IMR-90 (cell line): ENCODE data around the gene KIAA1328. TPM values are rescaled to one million over a fixed set of nuclear protein-coding genes. Genes with fewer than 3 reads are reported as not detected.

ENCODE experiments used
- ATAC-seq: fragments of 200-7000 bp; cut with Tn5 transposase; 2 replicates; pipeline ENCODE4 v1.9.1; 2020; ENCODE audit warnings: low read depth, mild to moderate bottlenecking, moderate library complexity
- BruUV-seq: library from RNA; stranded (reverse); fragments of 400-500 nt; replicated peaks from 2 replicates; lab custom pipeline; 2021; lab: Mats Ljungman, UMichigan
- CTCF ChIA-PET: fragments of 300-600 bp; formaldehyde crosslinking; extraction: SDS; loops from one replicate; lab custom pipeline; 2021; ENCODE audit warnings: antibody characterized with exemption; lab: Yijun Ruan, JAX
- POLR2A ChIA-PET: fragments of 300-600 bp; sonication (Branson Sonifier 250); formaldehyde crosslinking; loops from one replicate; lab custom pipeline; 2022; ENCODE audit warnings: antibody characterized with exemption; ENCODE audit not compliant: unreplicated experiment; lab: Charles Lee
- DNase-seq: peaks from one replicate; pipeline ENCODE4 v3.0.0; 2013
- H2AFZ ChIP-seq: replicated peaks from 2 replicates; pipeline ENCODE3; 2013; ENCODE audit warnings: low read length, mild to moderate bottlenecking; ENCODE audit not compliant: poor library complexity
- H2AK5ac ChIP-seq: 2 replicates; pipeline ENCODE4 v1.6.1; 2013; ENCODE audit warnings: low read depth, low read length, inconsistent platforms
- H2AK9ac ChIP-seq: replicated peaks from 2 replicates; pipeline ENCODE3; 2013; ENCODE audit warnings: mild to moderate bottlenecking, low read depth, low read length, moderate library complexity; ENCODE audit not compliant: poor library complexity
- H2BK120ac ChIP-seq: 2 replicates; pipeline ENCODE4 v1.6.1; 2013; ENCODE audit warnings: low read depth, low read length, inconsistent platforms
- H2BK15ac ChIP-seq: 3 replicates; pipeline ENCODE4 v1.6.1; 2013; ENCODE audit warnings: low read depth, low read length, inconsistent platforms
- H2BK20ac ChIP-seq: 2 replicates; pipeline ENCODE4 v1.6.1; 2013; ENCODE audit warnings: low read depth, mild to moderate bottlenecking, inconsistent platforms, low read length, moderate library complexity
- H2BK5ac ChIP-seq: 2 replicates; pipeline ENCODE4 v1.6.1; 2013; ENCODE audit warnings: mild to moderate bottlenecking, low read depth, low read length, inconsistent platforms; ENCODE audit not compliant: poor library complexity, severe bottlenecking
- H3K14ac ChIP-seq: replicated peaks from 2 replicates; pipeline ENCODE4 v1.6.1; 2013; ENCODE audit warnings: low read depth, low read length, inconsistent platforms
- H3K18ac ChIP-seq: 2 replicates; pipeline ENCODE4 v1.6.1; 2013; ENCODE audit warnings: low read depth, low read length, control low read depth
- H3K23ac ChIP-seq: 2 replicates; pipeline ENCODE4 v1.6.1; 2013; ENCODE audit warnings: low read depth, low read length, inconsistent platforms
- H3K27ac ChIP-seq: 2 replicates; pipeline ENCODE4 v1.5.1; 2013; ENCODE audit warnings: mild to moderate bottlenecking, control low read depth, low read length; ENCODE audit not compliant: insufficient read depth
- H3K27me3 ChIP-seq: 2 replicates; pipeline ENCODE4 v1.6.1; 2013; ENCODE audit warnings: low read length; ENCODE audit not compliant: control insufficient read depth, insufficient read depth
- H3K36me3 ChIP-seq: 2 replicates; pipeline ENCODE4 v1.6.1; 2013; ENCODE audit warnings: low read length, mixed read lengths; ENCODE audit not compliant: control insufficient read depth, insufficient read depth
- H3K4ac ChIP-seq: 2 replicates; pipeline ENCODE4 v1.6.1; 2013; ENCODE audit warnings: low read depth, low read length, inconsistent platforms
- H3K4me1 ChIP-seq: 2 replicates; pipeline ENCODE4 v1.6.1; 2013; ENCODE audit warnings: low read length, mixed read lengths; ENCODE audit not compliant: control insufficient read depth, insufficient read depth
- H3K4me2 ChIP-seq: 2 replicates; pipeline ENCODE4 v1.6.1; 2013; ENCODE audit warnings: low read depth, mild to moderate bottlenecking, control low read depth, low read length, moderate library complexity
- H3K4me3 ChIP-seq: 2 replicates; pipeline ENCODE4 v1.5.1; 2013; ENCODE audit warnings: low read depth, mild to moderate bottlenecking, control low read depth, low read length, moderate library complexity; ENCODE audit not compliant: insufficient read depth
- H3K56ac ChIP-seq: 2 replicates; pipeline ENCODE4 v1.6.1; 2013; ENCODE audit warnings: low read length, inconsistent platforms; ENCODE audit not compliant: insufficient read depth; ENCODE audit errors: extremely low read depth
- H3K79me1 ChIP-seq, 2 experiments: 2 replicates each; pipeline ENCODE4 v1.6.1; 2013; ENCODE audit warnings: low read length in 2 of 2, inconsistent platforms in 1 of 2, low read depth in 1 of 2
- H3K9ac ChIP-seq: 2 replicates; pipeline ENCODE4 v1.6.1; 2013; ENCODE audit warnings: low read depth, low read length, control low read depth
- H3K9me1 ChIP-seq: 2 replicates; pipeline ENCODE4 v1.6.1; 2013; ENCODE audit warnings: low read length, inconsistent platforms; ENCODE audit not compliant: insufficient read depth
- H3K9me3 ChIP-seq: 2 replicates; pipeline ENCODE4 v1.6.1; 2013; ENCODE audit warnings: low read length; ENCODE audit not compliant: control insufficient read depth, insufficient read depth
- H4K20me1 ChIP-seq: 2 replicates; pipeline ENCODE4 v1.6.1; 2013; ENCODE audit warnings: low read length, inconsistent platforms; ENCODE audit not compliant: insufficient read depth
- H4K5ac ChIP-seq: 2 replicates; pipeline ENCODE4 v1.6.1; 2013; ENCODE audit warnings: mild to moderate bottlenecking, low read depth, low read length, control low read depth
- H4K8ac ChIP-seq, 2 experiments: 2 replicates each; pipeline ENCODE4 v1.6.1; 2013; ENCODE audit warnings: low read depth in 2 of 2, low read length in 2 of 2, control low read depth in 1 of 2, inconsistent platforms in 1 of 2
- H4K91ac ChIP-seq: 2 replicates; pipeline ENCODE4 v1.6.1; 2013; ENCODE audit warnings: low read depth, low read length, inconsistent platforms; ENCODE audit not compliant: insufficient read depth
- BHLHE40 ChIP-seq: fragments of 150-350 bp; IDR thresholded peaks from 2 replicates; pipeline ENCODE4 v1.6.1; 2016; ENCODE audit warnings: mild to moderate bottlenecking, low read depth, low read length
- CEBPB ChIP-seq: IDR thresholded peaks from 2 replicates; pipeline ENCODE4 v1.6.1; 2012; ENCODE audit warnings: low read depth, low read length, improper control_type of control experiment
- CHD1 ChIP-seq: IDR thresholded peaks from 2 replicates; pipeline ENCODE4 v1.6.1; 2012; ENCODE audit warnings: low read depth, low read length, improper control_type of control experiment
- CTCF ChIP-seq: conservative IDR thresholded peaks from 2 replicates; pipeline ENCODE4 v1.5.1; 2012; ENCODE audit warnings: mild to moderate bottlenecking, low read depth, low read length, improper control_type of control experiment
- ELK1 ChIP-seq: fragments of 150-350 bp; IDR thresholded peaks from 2 replicates; pipeline ENCODE4 v1.6.1; 2016; ENCODE audit warnings: low read depth, mild to moderate bottlenecking, low read length, moderate library complexity, borderline replicate concordance
- FOS ChIP-seq: fragments of 150-350 bp; IDR thresholded peaks from 2 replicates; pipeline ENCODE4 v1.6.1; 2016; ENCODE audit warnings: low read depth, low read length
- MAFK ChIP-seq: IDR thresholded peaks from 2 replicates; pipeline ENCODE4 v1.6.1; 2012; ENCODE audit warnings: low read depth, low read length, improper control_type of control experiment
- MAZ ChIP-seq: IDR thresholded peaks from 2 replicates; pipeline ENCODE4 v1.6.1; 2012; ENCODE audit warnings: low read depth, mild to moderate bottlenecking, low read length, improper control_type of control experiment, moderate library complexity, borderline replicate concordance
- MXI1 ChIP-seq: IDR thresholded peaks from 2 replicates; pipeline ENCODE4 v1.6.1; 2012; ENCODE audit warnings: low read depth, mild to moderate bottlenecking, low read length, moderate library complexity, borderline replicate concordance
- NFE2L2 ChIP-seq: fragments of 150-350 bp; IDR thresholded peaks from 2 replicates; pipeline ENCODE4 v1.6.1; 2016; ENCODE audit warnings: low read depth, mild to moderate bottlenecking, low read length
- POLR2A ChIP-seq: IDR thresholded peaks from 2 replicates; pipeline ENCODE4 v1.6.1; 2012; ENCODE audit warnings: mild to moderate bottlenecking, low read depth, low read length
- RAD21 ChIP-seq: IDR thresholded peaks from 2 replicates; pipeline ENCODE4 v1.6.1; 2012; ENCODE audit warnings: low read length, improper control_type of control experiment
- RCOR1 ChIP-seq: IDR thresholded peaks from 2 replicates; pipeline ENCODE4 v1.6.1; 2012; ENCODE audit warnings: mild to moderate bottlenecking, low read length, improper control_type of control experiment; ENCODE audit not compliant: insufficient replicate concordance
- RFX5 ChIP-seq: IDR thresholded peaks from 2 replicates; pipeline ENCODE4 v1.8.0; 2012; ENCODE audit warnings: low read depth, mild to moderate bottlenecking, low read length, moderate library complexity
- SMC3 ChIP-seq: fragments of 150-350 bp; IDR thresholded peaks from 2 replicates; pipeline ENCODE4 v1.6.1; 2016; ENCODE audit warnings: low read depth, mild to moderate bottlenecking, antibody characterized with exemption, low read length, moderate library complexity
- USF2 ChIP-seq: fragments of 150-350 bp; IDR thresholded peaks from 2 replicates; pipeline ENCODE4 v1.6.1; 2017; ENCODE audit warnings: mild to moderate bottlenecking, antibody characterized with exemption, low read length, low read depth
- WGBS, 2 experiments: methylation state at CpG; one replicate each; pipeline versions ENCODE4 v1.1.5 to v1.1.7; 2013; ENCODE audit warnings: missing lambda C conversion rate in 2 of 2; ENCODE audit not compliant: insufficient read length in 1 of 2; ENCODE audit errors: extremely low coverage in 2 of 2; 5-methylcytosine and 5-hydroxymethylcytosine counted together
- dilution Hi-C: fragments of 300-500 bp; cut with HindIII; formaldehyde crosslinking; loops from one replicate; pipeline ENCODE4 v1.14.3; 2018; ENCODE audit warnings: low sequenced_read_pairs; ENCODE audit not compliant: unreplicated experiment
- in situ Hi-C: fragments of 300-500 bp; cut with MboI; formaldehyde crosslinking; loops from 3 replicates; pipeline ENCODE4 v1.14.3; 2019; ENCODE audit warnings: low sequenced_read_pairs, inconsistent platforms, mixed read lengths
- intact Hi-C: fragments of 100-400 bp; cut with micrococcal nuclease; formaldehyde crosslinking; loops from 2 replicates; pipeline ENCODE4 v1.10.0; 2022
- polyA plus RNA-seq, 3 experiments: library from polyadenylated mRNA; depleted of rRNA; stranded (reverse); fragments of >200 nt; gene quantifications; 2 replicates each; pipeline ENCODE4 v1.2.3, GENCODE V29; 2012; ENCODE audit warnings: low replicate concordance in 1 of 3
- total RNA-seq: library from RNA; depleted of rRNA; stranded (reverse); fragments of >200 nt; gene quantifications from 2 replicates; pipeline ENCODE4 v1.2.3, GENCODE V29; 2012

Gene KIAA1328
- total and polyA plus RNA-seq, 2 of the 4 experiments (the other 2 are of a cell fraction): 2.4 to 7.0 TPM

- Histone ChIP-seq H3K4me1 (peaks cover 16% of the 10 kb centered on the region), H3K27me3 (no peaks in the 10 kb centered on the region), H2BK15ac (no peak overlapping the region), H2BK20ac (no peak overlapping the region), H3K79me1 (peaks cover 5 to 18% of the 10 kb centered on the region in 2 experiments), H4K8ac (no peak overlapping the region), H3K9ac (no peak overlapping the region), H2AFZ (no peak overlapping the region), H4K20me1 (peaks cover 2% of the 10 kb centered on the region; the same call in 1 of the 2 replicates), H4K91ac (no peak overlapping the region), H2AK5ac (no peak overlapping the region), H3K18ac (no peak overlapping the region), H4K5ac (no peak overlapping the region), H3K4me2 (no peak overlapping the region), H3K36me3 (peaks cover 14% of the 10 kb centered on the region), H3K9me3 (no peaks in the 10 kb centered on the region), H3K9me1 (peaks cover 4% of the 10 kb centered on the region), H3K27ac (no peak overlapping the region), H2BK5ac (no peak overlapping the region), H3K23ac (no peak overlapping the region), H3K56ac (no peak overlapping the region), H3K14ac (no peak overlapping the region), H3K4me3 (no peak overlapping the region), H3K4ac (no peak overlapping the region), H2AK9ac (no peak overlapping the region), H2BK120ac (no peak overlapping the region)
- TF ChIP-seq SMC3: no peak
- no peak for TF ChIP-seq RAD21
- TF ChIP-seq CHD1: no peak
- TF ChIP-seq CEBPB: no peak
- no peak for TF ChIP-seq USF2
- TF ChIP-seq NFE2L2: no peak
- TF ChIP-seq FOS: no peak
- no peak for TF ChIP-seq ELK1
- no peak for TF ChIP-seq MXI1
- TF ChIP-seq POLR2A: no peak
- no peak for TF ChIP-seq RCOR1
- no peak for TF ChIP-seq MAZ
- no peak for TF ChIP-seq MAFK
- no peak for TF ChIP-seq CTCF
- no peak for TF ChIP-seq BHLHE40
- no peak for TF ChIP-seq RFX5
- no peak for DNase-seq
- CTCF ChIA-PET: no interaction called here
- POLR2A ChIA-PET: no interaction called here
- intact Hi-C loops (no loop called here), dilution Hi-C loops (no loop called here), in situ Hi-C loops (no loop called here)
- BruUV-seq: no TSS peak
- ATAC-seq: no peak
- no CpG with 5 or more reads among the region's 3 CpGs for WGBS, 2 experiments
These were observed 15.1 kb upstream of the KIAA1328 start for GRCh38 chr18:36813824-36814223.
